CD14-positive monocyte (primary cell): ENCODE measurements around the gene RSRC1. TPM values are rescaled to one million over a fixed set of nuclear protein-coding genes. Genes with fewer than 3 reads are reported as not detected.
"Not testable (repeated sequence)": the region's sequence is repeated elsewhere in the genome, so short reads cannot be mapped to it uniquely, and the experiment has no call there.

Experiments used
- DNase-seq, 3 donors: peaks; one replicate each; pipeline ENCODE4 v3.0.0-alpha.2; 2011 to 2022
- H2AFZ ChIP-seq: 2 replicates; pipeline ENCODE4 v1.6.0; 2012; ENCODE audit warnings: mild to moderate bottlenecking, low read depth, low read length, inconsistent platforms; ENCODE audit not compliant: insufficient read depth, poor library complexity, severe bottlenecking
- H3K27ac ChIP-seq, 2 donors: 1 replicate in 1 of 2; 2 replicates in 1 of 2; pipeline ENCODE4 v1.5.1; 2012 to 2013; ENCODE audit warnings: low read length in 2 of 2, control low read depth in 1 of 2, inconsistent platforms in 1 of 2, low read depth in 1 of 2, mild to moderate bottlenecking in 1 of 2
- H3K27me3 ChIP-seq, 2 donors: one replicate each; pipeline versions ENCODE4 v1.6.0 to v1.6.1; 2011 to 2013; ENCODE audit warnings: low read length in 2 of 2; ENCODE audit not compliant: control insufficient read depth in 2 of 2, insufficient read depth in 2 of 2
- H3K36me3 ChIP-seq, 2 donors: replicated peaks in 1 of 2; 1 replicate in 1 of 2; 2 replicates in 1 of 2; pipeline versions ENCODE4 v1.5.1 to v1.6.1; 2012 to 2013; ENCODE audit warnings: low read length in 2 of 2, control low read depth in 1 of 2, inconsistent platforms in 1 of 2, mild to moderate bottlenecking in 1 of 2; ENCODE audit not compliant: insufficient read depth in 2 of 2, control insufficient read depth in 1 of 2
- H3K4me1 ChIP-seq, 2 donors: 1 replicate in 1 of 2; 2 replicates in 1 of 2; pipeline versions ENCODE4 v1.5.1 to v1.6.1; 2012 to 2013; ENCODE audit warnings: low read length in 2 of 2, control low read depth in 1 of 2, inconsistent platforms in 1 of 2, mild to moderate bottlenecking in 1 of 2, moderate library complexity in 1 of 2; ENCODE audit not compliant: insufficient read depth in 2 of 2, control insufficient read depth in 1 of 2
- H3K4me2 ChIP-seq: replicated peaks from 2 replicates; pipeline ENCODE3; 2012; ENCODE audit warnings: low read length, moderate library complexity, mild to moderate bottlenecking; ENCODE audit not compliant: poor library complexity, severe bottlenecking; ENCODE audit errors: extremely low read depth
- H3K4me3 ChIP-seq, 3 experiments: fragments of 200-600 bp in 1 of 3; sonication (generic) in 1 of 3; replicated peaks in 1 of 3; 1 replicate in 2 of 3; 2 replicates in 1 of 3; pipeline ENCODE4 v1.5.1; 2011 to 2013; ENCODE audit warnings: low read length in 3 of 3, mild to moderate bottlenecking in 3 of 3, control low read depth in 2 of 3, low read depth in 2 of 3, inconsistent platforms in 1 of 3, moderate library complexity in 1 of 3
- H3K79me2 ChIP-seq: 2 replicates; pipeline ENCODE4 v1.6.0; 2012; ENCODE audit warnings: mild to moderate bottlenecking, control low read depth, inconsistent platforms, low read length, moderate library complexity; ENCODE audit not compliant: insufficient read depth
- H3K9ac ChIP-seq: 2 replicates; pipeline ENCODE4 v1.6.0; 2017; ENCODE audit warnings: low read length, mild to moderate bottlenecking; ENCODE audit not compliant: insufficient read depth, poor library complexity, severe bottlenecking
- H3K9me3 ChIP-seq, 2 donors: replicated peaks in 1 of 2; 1 replicate in 1 of 2; 2 replicates in 1 of 2; pipeline versions ENCODE4 v1.5.1 to v1.6.1; 2012 to 2013; ENCODE audit warnings: low read length in 2 of 2, control low read depth in 1 of 2; ENCODE audit not compliant: control insufficient read depth in 1 of 2, insufficient read depth in 1 of 2
- H4K20me1 ChIP-seq: 2 replicates; pipeline ENCODE4 v1.6.0; 2012; ENCODE audit warnings: mild to moderate bottlenecking, low read length, control low read depth, moderate library complexity; ENCODE audit not compliant: insufficient read depth
- H3K27ac Mint-ChIP-seq, 7 donors: one replicate each; pipeline ENCODE4 v1.8.0; 2020; ENCODE audit warnings: mild to moderate bottlenecking in 7 of 7, mixed read lengths in 7 of 7, moderate library complexity in 6 of 7, inconsistent platforms in 2 of 7
- H3K27me3 Mint-ChIP-seq, 3 donors: one replicate each; pipeline ENCODE4 v1.8.0; 2021 to 2022; ENCODE audit warnings: low read depth in 3 of 3, mild to moderate bottlenecking in 3 of 3, mixed read lengths in 3 of 3, moderate library complexity in 3 of 3, inconsistent platforms in 1 of 3
- H3K36me3 Mint-ChIP-seq, 2 donors: one replicate each; pipeline ENCODE4 v1.8.0; 2020; ENCODE audit warnings: mixed read lengths in 2 of 2, inconsistent platforms in 1 of 2, mild to moderate bottlenecking in 1 of 2
- H3K4me1 Mint-ChIP-seq: one replicate; pipeline ENCODE4 v1.8.0; 2020; ENCODE audit warnings: mild to moderate bottlenecking, mixed read lengths
- H3K4me3 Mint-ChIP-seq, 2 donors: one replicate each; pipeline ENCODE4 v1.8.0; 2020; ENCODE audit warnings: mild to moderate bottlenecking in 2 of 2, mixed read lengths in 2 of 2, moderate library complexity in 1 of 2
- H3K9me3 Mint-ChIP-seq, 7 donors: one replicate each; pipeline ENCODE4 v1.8.0; 2020 to 2022; ENCODE audit warnings: mixed read lengths in 7 of 7, mild to moderate bottlenecking in 6 of 7, moderate library complexity in 6 of 7, inconsistent platforms in 2 of 7
- WGBS: methylation state at CpG from one replicate; pipeline ENCODE4 v1.1.5; 2013; ENCODE audit warnings: missing lambda C conversion rate; ENCODE audit not compliant: insufficient coverage; 5-methylcytosine and 5-hydroxymethylcytosine counted together
- intact Hi-C, 2 donors: fragments of 100-400 bp; cut with micrococcal nuclease; formaldehyde crosslinking; loops; one replicate each; pipeline versions ENCODE4 v1.15.0 to v1.15.1; 2023
- polyA plus RNA-seq, 3 donors: library from polyadenylated mRNA; depleted of rRNA in 1 of 3; unstranded in 2 of 3; stranded (reverse) in 1 of 3; fragments of 300-500 nt in 2 of 3; fragments of >200 nt in 1 of 3; fragmentation: Illumina TruSeq in 2 of 3; gene quantifications; 1 replicate in 2 of 3; 2 replicates in 1 of 3; pipeline ENCODE4 v1.2.3, GENCODE V29; 2012 to 2021
- TF ChIP-seq, protein P1 (sequence below): fragments of 200-600 bp; IDR thresholded peaks from one replicate; pipeline ENCODE4 v1.8.0; 2022; ENCODE audit warnings: antibody characterized with exemption, mild to moderate bottlenecking

RSRC1 gene
- polyA plus RNA-seq, 3 donors = 6.6 to 31.7 (median 15.1) TPM

GRCh38 chr3:158314426-158315357 is 204.8 kb downstream of the RSRC1 start:
- peaks cover 3 to 10% of the 10 kb centered on the region in 2 donors for H3K36me3 Mint-ChIP-seq
- H3K9ac ChIP-seq = no peak overlapping the region
- DNase-seq = no peak
- no peaks in the 10 kb centered on the region for H3K4me1 ChIP-seq
- H3K9me3 ChIP-seq = no peaks in the 10 kb centered on the region
- no peaks in the 10 kb centered on the region for H4K20me1 ChIP-seq
- H3K27ac Mint-ChIP-seq = no peak overlapping the region
- WGBS = no CpG with 5 or more reads among the region's 6 CpGs
- H3K4me3 ChIP-seq = no peak overlapping the region
- no peak overlapping the region for H3K27ac ChIP-seq
- TF ChIP-seq, protein P1, sequence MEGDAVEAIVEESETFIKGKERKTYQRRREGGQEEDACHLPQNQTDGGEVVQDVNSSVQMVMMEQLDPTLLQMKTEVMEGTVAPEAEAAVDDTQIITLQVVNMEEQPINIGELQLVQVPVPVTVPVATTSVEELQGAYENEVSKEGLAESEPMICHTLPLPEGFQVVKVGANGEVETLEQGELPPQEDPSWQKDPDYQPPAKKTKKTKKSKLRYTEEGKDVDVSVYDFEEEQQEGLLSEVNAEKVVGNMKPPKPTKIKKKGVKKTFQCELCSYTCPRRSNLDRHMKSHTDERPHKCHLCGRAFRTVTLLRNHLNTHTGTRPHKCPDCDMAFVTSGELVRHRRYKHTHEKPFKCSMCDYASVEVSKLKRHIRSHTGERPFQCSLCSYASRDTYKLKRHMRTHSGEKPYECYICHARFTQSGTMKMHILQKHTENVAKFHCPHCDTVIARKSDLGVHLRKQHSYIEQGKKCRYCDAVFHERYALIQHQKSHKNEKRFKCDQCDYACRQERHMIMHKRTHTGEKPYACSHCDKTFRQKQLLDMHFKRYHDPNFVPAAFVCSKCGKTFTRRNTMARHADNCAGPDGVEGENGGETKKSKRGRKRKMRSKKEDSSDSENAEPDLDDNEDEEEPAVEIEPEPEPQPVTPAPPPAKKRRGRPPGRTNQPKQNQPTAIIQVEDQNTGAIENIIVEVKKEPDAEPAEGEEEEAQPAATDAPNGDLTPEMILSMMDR = no peak
- H3K27me3 ChIP-seq = no peaks in the 10 kb centered on the region
- no peak overlapping the region for H2AFZ ChIP-seq
- intact Hi-C loops = no loop called here
- H3K4me3 Mint-ChIP-seq = no peak overlapping the region
- no peaks in the 10 kb centered on the region for H3K79me2 ChIP-seq
- no peak overlapping the region for H3K4me2 ChIP-seq
- H3K27me3 Mint-ChIP-seq = no peaks in the 10 kb centered on the region
- no peaks in the 10 kb centered on the region for H3K4me1 Mint-ChIP-seq
- no peaks in the 10 kb centered on the region for H3K36me3 ChIP-seq
- no peaks in the 10 kb centered on the region for H3K9me3 Mint-ChIP-seq

GRCh38 chr3:158329696-158330441 is 220.0 kb downstream of the RSRC1 start:
- H4K20me1 ChIP-seq, intact Hi-C loops, H3K36me3 Mint-ChIP-seq, H3K79me2 ChIP-seq, H3K27me3 Mint-ChIP-seq, H3K27me3 ChIP-seq, H3K9me3 ChIP-seq, H3K36me3 ChIP-seq, H3K27ac ChIP-seq, H3K9ac ChIP-seq, H3K4me3 ChIP-seq, DNase-seq, H2AFZ ChIP-seq, H3K4me2 ChIP-seq: not testable (repeated sequence)
- peaks cover 2 to 16% of the 10 kb centered on the region in 2 donors for H3K4me1 ChIP-seq
- H3K4me3 Mint-ChIP-seq = peak overlapping the region; percentile 51 to 62
- H3K27ac Mint-ChIP-seq = peak overlapping the region in 1 of 7 donors; percentile 53
- WGBS = 74% methylated on average over 13 of the region's 21 CpGs
- H3K9me3 Mint-ChIP-seq = peaks cover 3 to 11% (median 9%) of the 10 kb centered on the region in 7 donors
- H3K4me1 Mint-ChIP-seq = peaks cover 25% of the 10 kb centered on the region
